PC-3 (cell line): Measurements from ENCODE around the gene MYH14.

ENCODE experiments used
- EZH2 ChIP-seq: fragments of 300-600 bp; sonication (generic); IDR thresholded peaks from one replicate; pipeline ENCODE4 v1.6.1; 2017; ENCODE audit warnings: antibody characterized with exemption, mild to moderate bottlenecking, low read length; ENCODE audit not compliant: unreplicated experiment
- TF ChIP-seq, protein P1 (sequence below): fragments of 300-600 bp; sonication (generic); conservative IDR thresholded peaks from 2 replicates; pipeline ENCODE4 v1.5.1; 2017; ENCODE audit warnings: antibody characterized with exemption, low read depth, mild to moderate bottlenecking, low read length

DNA sequence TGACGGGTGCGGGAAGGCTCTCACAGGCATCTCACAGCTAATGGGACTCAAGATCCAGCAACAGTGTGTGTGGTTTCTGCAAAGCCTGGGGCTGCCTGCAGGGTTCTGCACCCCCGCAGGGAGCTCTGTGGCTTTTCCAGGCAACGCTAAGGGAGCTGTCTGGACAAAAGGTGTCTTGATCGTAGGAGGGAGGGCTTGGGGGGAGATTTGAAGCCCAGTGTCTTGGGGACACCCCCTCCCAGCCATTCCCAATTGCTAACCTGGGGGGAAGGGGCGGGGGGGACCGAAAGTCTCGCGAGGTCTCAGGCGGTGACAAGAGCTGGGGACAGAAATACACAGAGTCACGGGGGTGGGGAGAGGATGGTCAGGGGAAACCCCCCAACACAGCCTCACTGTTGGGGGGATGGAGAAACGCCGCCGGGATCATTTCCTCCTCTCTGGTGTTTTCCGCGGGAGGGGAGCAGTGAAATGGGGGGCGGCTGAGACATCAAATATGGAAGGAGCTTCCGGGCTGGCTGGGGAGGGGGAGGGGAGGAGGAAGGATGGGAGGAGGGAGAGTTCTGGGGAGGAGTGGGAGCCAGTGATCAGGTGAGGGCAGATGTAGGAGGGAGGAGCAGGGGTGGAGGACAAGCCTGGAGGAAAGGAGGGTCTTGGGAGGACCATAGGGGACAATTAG, 112.5 kb downstream of the MYH14 start:
- TF ChIP-seq, protein P1, sequence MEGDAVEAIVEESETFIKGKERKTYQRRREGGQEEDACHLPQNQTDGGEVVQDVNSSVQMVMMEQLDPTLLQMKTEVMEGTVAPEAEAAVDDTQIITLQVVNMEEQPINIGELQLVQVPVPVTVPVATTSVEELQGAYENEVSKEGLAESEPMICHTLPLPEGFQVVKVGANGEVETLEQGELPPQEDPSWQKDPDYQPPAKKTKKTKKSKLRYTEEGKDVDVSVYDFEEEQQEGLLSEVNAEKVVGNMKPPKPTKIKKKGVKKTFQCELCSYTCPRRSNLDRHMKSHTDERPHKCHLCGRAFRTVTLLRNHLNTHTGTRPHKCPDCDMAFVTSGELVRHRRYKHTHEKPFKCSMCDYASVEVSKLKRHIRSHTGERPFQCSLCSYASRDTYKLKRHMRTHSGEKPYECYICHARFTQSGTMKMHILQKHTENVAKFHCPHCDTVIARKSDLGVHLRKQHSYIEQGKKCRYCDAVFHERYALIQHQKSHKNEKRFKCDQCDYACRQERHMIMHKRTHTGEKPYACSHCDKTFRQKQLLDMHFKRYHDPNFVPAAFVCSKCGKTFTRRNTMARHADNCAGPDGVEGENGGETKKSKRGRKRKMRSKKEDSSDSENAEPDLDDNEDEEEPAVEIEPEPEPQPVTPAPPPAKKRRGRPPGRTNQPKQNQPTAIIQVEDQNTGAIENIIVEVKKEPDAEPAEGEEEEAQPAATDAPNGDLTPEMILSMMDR = no peak
- TF ChIP-seq EZH2 = no peak
